Kidney epithelial cell (primary cell): ENCODE measurements around the gene GDI2. TPM values are rescaled to one million over a fixed set of nuclear protein-coding genes. Genes with fewer than 3 reads are reported as not detected.
"Not testable (repeated sequence)": the region's sequence is repeated elsewhere in the genome, so short reads cannot be mapped to it uniquely, and the experiment has no call there.

Source experiments
- DNase-seq: peaks from one replicate; pipeline ENCODE4 v3.0.0-alpha.2; 2010; ENCODE audit warnings: low read depth
- H3K27me3 ChIP-seq: 2 replicates; pipeline ENCODE4 v1.6.0; 2011; ENCODE audit warnings: low read length; ENCODE audit not compliant: control insufficient read depth, insufficient read depth
- H3K36me3 ChIP-seq: 2 replicates; pipeline ENCODE4 v1.5.1; 2011; ENCODE audit warnings: low read length; ENCODE audit not compliant: control insufficient read depth, insufficient read depth
- H3K4me3 ChIP-seq: 2 replicates; pipeline ENCODE4 v1.5.1; 2011; ENCODE audit warnings: low read depth, mild to moderate bottlenecking, control low read depth, low read length
- total RNA-seq: library from RNA; depleted of rRNA; stranded (reverse); fragments of >200 nt; gene quantifications from 2 replicates; pipeline ENCODE4 v1.2.3, GENCODE V29; 2015
- TF ChIP-seq, protein P1 (sequence below): IDR thresholded peaks from 2 replicates; pipeline ENCODE4 v1.5.1; 2011; ENCODE audit warnings: mild to moderate bottlenecking, moderate library complexity, low read length, control low read depth, inconsistent platforms; ENCODE audit not compliant: insufficient read depth, poor library complexity, severe bottlenecking

The GDI2 gene
- total RNA-seq, 1 donor from 2014 or later = 328 TPM

DNA sequence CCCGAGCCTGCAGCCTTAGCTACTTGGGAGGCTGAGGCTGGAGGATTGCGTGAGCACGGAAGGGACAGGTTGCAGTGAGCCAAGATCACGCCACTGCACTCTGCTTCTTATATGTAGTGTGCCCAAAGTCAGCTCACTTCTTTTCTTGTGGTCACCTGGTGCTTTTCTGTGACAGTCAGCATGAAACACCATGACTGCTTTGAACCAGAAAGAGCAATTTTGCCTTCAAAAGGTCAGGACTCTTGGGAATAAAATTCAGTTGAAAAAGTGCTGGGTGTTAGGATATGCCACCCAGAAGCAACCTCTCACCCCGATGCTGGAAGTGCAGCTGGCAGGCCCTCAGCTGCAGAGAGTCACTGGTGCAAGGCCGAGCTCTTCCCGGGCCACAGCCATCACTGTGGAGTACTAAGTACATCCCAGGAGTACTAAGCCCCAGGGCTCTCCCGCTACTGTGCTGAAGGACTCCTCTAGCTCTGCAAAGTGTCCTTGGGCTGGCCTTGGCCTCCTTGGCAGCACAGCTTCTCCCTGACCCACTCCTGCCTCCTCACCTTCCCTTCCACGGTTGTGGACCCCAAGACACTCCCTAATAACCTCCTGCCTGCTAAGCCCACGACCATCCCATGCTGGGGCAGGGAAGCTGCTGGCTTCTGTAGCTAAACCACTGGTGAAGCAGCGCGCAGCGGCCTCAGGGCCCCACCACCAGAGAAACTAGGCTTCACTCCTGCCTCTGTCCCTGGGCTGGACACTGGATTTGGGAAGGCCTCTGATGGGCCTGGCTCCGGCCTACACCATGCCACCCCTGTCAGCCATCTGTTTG, 17.6 kb upstream of the GDI2 start:
- DNase-seq = no peak
- TF ChIP-seq, protein P1, sequence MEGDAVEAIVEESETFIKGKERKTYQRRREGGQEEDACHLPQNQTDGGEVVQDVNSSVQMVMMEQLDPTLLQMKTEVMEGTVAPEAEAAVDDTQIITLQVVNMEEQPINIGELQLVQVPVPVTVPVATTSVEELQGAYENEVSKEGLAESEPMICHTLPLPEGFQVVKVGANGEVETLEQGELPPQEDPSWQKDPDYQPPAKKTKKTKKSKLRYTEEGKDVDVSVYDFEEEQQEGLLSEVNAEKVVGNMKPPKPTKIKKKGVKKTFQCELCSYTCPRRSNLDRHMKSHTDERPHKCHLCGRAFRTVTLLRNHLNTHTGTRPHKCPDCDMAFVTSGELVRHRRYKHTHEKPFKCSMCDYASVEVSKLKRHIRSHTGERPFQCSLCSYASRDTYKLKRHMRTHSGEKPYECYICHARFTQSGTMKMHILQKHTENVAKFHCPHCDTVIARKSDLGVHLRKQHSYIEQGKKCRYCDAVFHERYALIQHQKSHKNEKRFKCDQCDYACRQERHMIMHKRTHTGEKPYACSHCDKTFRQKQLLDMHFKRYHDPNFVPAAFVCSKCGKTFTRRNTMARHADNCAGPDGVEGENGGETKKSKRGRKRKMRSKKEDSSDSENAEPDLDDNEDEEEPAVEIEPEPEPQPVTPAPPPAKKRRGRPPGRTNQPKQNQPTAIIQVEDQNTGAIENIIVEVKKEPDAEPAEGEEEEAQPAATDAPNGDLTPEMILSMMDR = no peak
- H3K27me3 ChIP-seq = no peaks in the 10 kb centered on the region
- no peak overlapping the region for H3K4me3 ChIP-seq
- H3K36me3 ChIP-seq = no peaks in the 10 kb centered on the region

DNA sequence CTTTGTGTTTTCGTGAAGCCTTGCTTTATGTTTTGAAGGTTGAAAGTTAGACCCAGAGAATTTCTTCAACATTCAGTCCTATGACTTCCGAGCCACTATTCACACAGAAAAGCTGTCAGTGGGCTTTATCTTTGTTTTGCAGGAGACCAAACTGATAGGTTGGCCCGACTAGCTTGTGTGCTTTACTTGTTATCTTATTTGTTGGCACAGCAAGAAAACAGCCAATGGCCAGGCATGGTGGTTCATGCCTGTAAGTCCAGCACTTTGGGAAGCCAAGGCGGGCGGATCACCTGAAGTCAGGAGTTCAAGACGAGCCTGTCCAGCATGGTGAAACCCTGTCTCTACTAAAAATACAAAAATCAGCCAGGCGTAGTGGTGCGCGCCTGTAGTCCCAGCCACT, 16.0 kb upstream of the GDI2 start:
- no peak for DNase-seq
- no peaks in the 10 kb centered on the region for H3K27me3 ChIP-seq
- no peak overlapping the region for H3K4me3 ChIP-seq
- TF ChIP-seq, protein P1 = no peak
- H3K36me3 ChIP-seq = no peaks in the 10 kb centered on the region

DNA sequence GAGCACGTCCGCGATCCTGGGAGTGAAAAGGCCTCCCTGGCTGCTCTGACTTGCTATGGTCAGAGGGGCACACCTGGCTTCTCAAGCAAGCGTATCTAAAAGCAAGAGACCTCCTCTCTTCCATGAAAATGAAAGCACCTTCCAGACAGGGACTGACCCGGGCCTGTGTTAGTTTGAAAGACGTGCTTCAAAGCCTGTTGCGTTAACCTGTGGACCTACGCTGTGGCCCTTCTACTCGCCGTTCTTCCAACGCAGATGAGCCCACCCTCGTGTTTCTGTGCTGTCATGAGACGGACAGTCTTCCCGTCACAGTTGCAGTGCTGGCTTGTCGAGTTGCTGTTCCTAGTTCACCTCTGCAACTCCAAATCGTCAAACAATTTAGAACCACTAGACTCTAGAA, 15.5 kb upstream of the GDI2 start:
- H3K36me3 ChIP-seq = no peaks in the 10 kb centered on the region
- H3K27me3 ChIP-seq = no peaks in the 10 kb centered on the region
- no peak for DNase-seq
- no peak overlapping the region for H3K4me3 ChIP-seq
- TF ChIP-seq, protein P1 = no peak

DNA sequence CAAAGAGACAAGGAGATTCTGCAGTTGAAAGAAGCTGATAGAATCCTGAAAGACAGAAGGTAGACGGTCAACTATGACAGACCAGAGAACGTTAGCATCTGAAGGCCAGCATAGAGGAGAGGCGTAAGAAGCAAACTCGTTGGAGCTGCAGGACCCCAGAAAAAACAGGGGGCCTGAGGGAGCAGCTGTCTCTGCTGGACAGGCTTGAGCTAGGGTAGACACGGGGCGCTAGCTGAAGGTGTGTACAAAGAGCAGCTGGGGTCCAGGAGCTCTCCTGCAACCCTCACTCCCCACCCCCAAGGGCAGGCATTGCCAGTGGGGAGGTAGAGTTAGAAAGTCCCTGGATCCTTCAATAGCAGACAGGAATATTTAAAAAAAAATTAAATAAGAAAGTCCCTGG, 14.6 kb upstream of the GDI2 start:
- DNase-seq = no peak
- TF ChIP-seq, protein P1 = no peak
- Histone ChIP-seq H3K4me3 (no peak overlapping the region), H3K27me3 (no peaks in the 10 kb centered on the region), H3K36me3 (no peaks in the 10 kb centered on the region)

DNA sequence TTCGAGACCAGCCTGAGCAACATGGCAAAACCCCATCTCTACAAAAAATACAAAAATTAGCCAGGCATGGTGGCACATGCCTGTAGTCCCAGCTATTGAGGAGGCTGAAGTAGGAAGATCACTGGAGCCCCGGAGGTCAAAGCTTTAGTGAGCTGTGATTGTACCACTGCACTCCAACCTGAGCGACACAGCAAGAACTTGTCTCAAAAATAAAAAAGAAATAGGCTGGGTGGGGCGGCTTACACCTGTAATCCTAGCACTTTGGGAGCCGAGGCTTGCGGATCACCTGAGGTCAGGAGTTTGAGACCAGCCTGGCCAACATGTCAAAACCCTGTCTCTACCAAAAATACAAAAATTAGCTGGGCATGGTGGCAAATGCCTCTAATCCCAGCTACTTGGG, 13.3 kb upstream of the GDI2 start:
- H3K27me3 ChIP-seq, DNase-seq, H3K36me3 ChIP-seq, H3K4me3 ChIP-seq: not testable (repeated sequence)

DNA sequence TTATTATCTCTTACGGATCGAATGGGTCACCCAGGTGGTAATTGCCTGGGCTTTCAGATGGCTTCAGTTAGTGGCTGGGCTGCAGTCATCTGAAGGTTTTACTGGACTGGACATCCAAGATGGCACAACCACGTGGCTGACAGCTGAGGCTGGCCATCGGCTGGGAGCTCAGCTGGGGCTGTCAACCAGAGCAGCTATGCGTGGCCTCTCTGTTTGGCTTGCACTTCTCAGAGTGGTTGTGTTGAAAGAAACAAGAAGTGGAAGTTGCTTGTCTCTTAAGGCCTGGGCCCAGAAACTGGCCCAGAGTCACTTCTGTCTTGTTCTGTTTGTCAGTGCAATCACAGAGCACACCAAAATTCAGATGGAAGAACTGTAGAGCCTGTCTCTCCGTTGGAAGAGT, 5.7 kb upstream of the GDI2 start:
- H3K36me3 ChIP-seq = no peaks in the 10 kb centered on the region
- no peak for DNase-seq
- TF ChIP-seq, protein P1 = no peak
- H3K4me3 ChIP-seq = no peak overlapping the region
- H3K27me3 ChIP-seq = no peaks in the 10 kb centered on the region
